A549 (cell line): ENCODE data around the gene TNFAIP6. TPM values are rescaled to one million over a fixed set of nuclear protein-coding genes. Genes with fewer than 3 reads are reported as not detected.

Experiments used
- ATAC-seq, 2 experiments: fragments of 200-7000 bp in 1 of 2; fragments of >200 bp in 1 of 2; cut with Nextera tagmentation in 1 of 2; cut with Tn5 transposase in 1 of 2; 3 replicates each; pipeline versions ENCODE4 v1.8.0 to v1.9.1; 2018 to 2020; ENCODE audit warnings: mild to moderate bottlenecking in 1 of 2, moderate library complexity in 1 of 2
- CTCF ChIA-PET: fragments of 300-600 bp; sonication (Branson Sonifier 250); formaldehyde crosslinking; extraction: SDS; loops from one replicate; lab custom pipeline; 2021; ENCODE audit warnings: antibody characterized with exemption, inconsistent platforms; lab: Yijun Ruan, JAX
- POLR2A ChIA-PET: fragments of 350-600 bp; formaldehyde crosslinking; extraction: SDS; loops from one replicate; lab custom pipeline; 2021; ENCODE audit warnings: antibody characterized with exemption, inconsistent platforms; lab: Yijun Ruan, JAX
- DNase-seq, 2 experiments: peaks; one replicate each; pipeline versions ENCODE4 v3.0.0 to v3.0.0-alpha.2; 2011 to 2016; ENCODE audit warnings: low read depth in 1 of 2, low spot score in 1 of 2
- FAIRE-seq: peaks from 2 replicates; lab custom pipeline; 2011; peaks lifted over from hg19 to GRCh38; lab: Jason Lieb, UNC
- H3K27ac ChIP-seq, 2 experiments: fragments of >200 bp; sonication (Bioruptor Twin); formaldehyde crosslinking; 3 replicates each; pipeline ENCODE4 v1.5.1; 2016 to 2017
- H3K4me1 ChIP-seq: fragments of >200 bp; sonication (Bioruptor Twin); formaldehyde crosslinking; 3 replicates; pipeline ENCODE4 v1.6.1; 2016
- H3K4me2 ChIP-seq: fragments of >200 bp; sonication (Bioruptor Twin); formaldehyde crosslinking; 3 replicates; pipeline ENCODE4 v1.6.1; 2016
- H3K4me3 ChIP-seq: fragments of >200 bp; sonication (Bioruptor Twin); formaldehyde crosslinking; 3 replicates; pipeline ENCODE4 v1.5.1; 2016
- H3K9me3 ChIP-seq: fragments of >200 bp; sonication (Bioruptor Twin); formaldehyde crosslinking; 3 replicates; pipeline ENCODE4 v1.6.1; 2016
- CEBPB ChIP-seq, 2 experiments: fragments of >200 bp in 1 of 2; sonication (Bioruptor Twin) in 1 of 2; formaldehyde crosslinking in 1 of 2; IDR thresholded peaks; 2 replicates each; pipeline ENCODE4 v1.6.1; 2012 to 2016
- MAZ ChIP-seq: fragments of 150-350 bp; IDR thresholded peaks from 2 replicates; pipeline ENCODE4 v1.6.1; 2014; ENCODE audit warnings: antibody characterized with exemption, low read depth, low read length, borderline replicate concordance
- PHF8 ChIP-seq: fragments of 200-600 bp; sonication (generic); IDR thresholded peaks from 2 replicates; pipeline ENCODE4 v1.6.1; 2016; ENCODE audit warnings: low read depth, mild to moderate bottlenecking, antibody characterized with exemption, moderate library complexity, borderline replicate concordance
- RAD21 ChIP-seq, 2 experiments: fragments of >200 bp in 1 of 2; sonication (Bioruptor Twin) in 1 of 2; formaldehyde crosslinking in 1 of 2; IDR thresholded peaks in 1 of 2; conservative IDR thresholded peaks in 1 of 2; 2 replicates in 1 of 2; 3 replicates in 1 of 2; pipeline ENCODE4 v1.6.1; 2012 to 2018; ENCODE audit warnings: inconsistent platforms in 1 of 2
- RARB ChIP-seq: fragments of 250-450 bp; sonication (Bioruptor Pico); IDR thresholded peaks from 2 replicates; pipeline ENCODE4 v1.8.0; 2021; ENCODE audit warnings: mild to moderate bottlenecking, moderate library complexity
- RFX5 ChIP-seq: fragments of 450-650 bp; IDR thresholded peaks from 2 replicates; pipeline ENCODE4 v1.7.1; 2014; ENCODE audit warnings: antibody characterized with exemption, mild to moderate bottlenecking, moderate library complexity
- RNF2 ChIP-seq: fragments of 200-600 bp; sonication (generic); IDR thresholded peaks from 2 replicates; pipeline ENCODE4 v1.6.1; 2016; ENCODE audit warnings: low read depth, mild to moderate bottlenecking, antibody characterized with exemption, moderate library complexity, borderline replicate concordance
- SMC3 ChIP-seq: fragments of >200 bp; sonication (Bioruptor Twin); formaldehyde crosslinking; IDR thresholded peaks from 3 replicates; pipeline ENCODE4 v1.6.1; 2018; ENCODE audit warnings: inconsistent platforms
- TFCP2L1 ChIP-seq: fragments of 250-450 bp; sonication (Bioruptor Pico); IDR thresholded peaks from 2 replicates; pipeline ENCODE4 v1.5.0; 2021; ENCODE audit warnings: mild to moderate bottlenecking
- WGBS: methylation state at CpG from one replicate; pipeline ENCODE4 v1.1.6; 2017; ENCODE audit errors: missing lambda C conversion rate; 5-methylcytosine and 5-hydroxymethylcytosine counted together
- polyA plus RNA-seq, 4 experiments: library from polyadenylated mRNA; depleted of rRNA in 3 of 4; stranded (reverse); fragments of >200 nt; fragmentation: RNase III in 1 of 4; extraction: RNeasy Plus Mini Kit Qiagen cat#74134 plus additional on column Dnase treatment in 1 of 4; gene quantifications; 2 replicates in 3 of 4; 3 replicates in 1 of 4; pipeline ENCODE4 v1.2.3, GENCODE V29; 2011 to 2017
- TF ChIP-seq, protein P1 (sequence below): fragments of >200 bp; sonication (Bioruptor Twin); formaldehyde crosslinking; IDR thresholded peaks from 3 replicates; pipeline ENCODE4 v1.5.1; 2016
- TF ChIP-seq, protein P2 (sequence below): fragments of >200 bp; sonication (Bioruptor Twin); formaldehyde crosslinking; IDR thresholded peaks from 3 replicates; pipeline ENCODE4 v1.6.1; 2016
- TF ChIP-seq, protein P3 (sequence below): fragments of 250-450 bp; sonication (Bioruptor Pico); IDR thresholded peaks from 2 replicates; pipeline ENCODE4 v1.5.0; 2021; ENCODE audit warnings: mild to moderate bottlenecking, moderate library complexity, borderline replicate concordance
- TF ChIP-seq, protein P4 (sequence below): fragments of 200-600 bp; sonication (generic); IDR thresholded peaks from 2 replicates; pipeline ENCODE4 v1.6.1; 2016; ENCODE audit warnings: antibody characterized with exemption, mild to moderate bottlenecking, moderate library complexity
- TF ChIP-seq, protein P5 (sequence below): fragments of >200 bp; sonication (Bioruptor Twin); formaldehyde crosslinking; IDR thresholded peaks from 2 replicates; pipeline ENCODE4 v1.6.1; 2016
- TF ChIP-seq, protein P6 (sequence below): fragments of 250-450 bp; sonication (Bioruptor Pico); IDR thresholded peaks from 2 replicates; pipeline ENCODE4 v1.5.0; 2020; ENCODE audit warnings: low read depth, mild to moderate bottlenecking, moderate library complexity

The TNFAIP6 gene
- polyA plus RNA-seq, 2 of the 4 experiments (the other 2 are of a cell fraction), result 3.3 to 4.5 TPM

DNA sequence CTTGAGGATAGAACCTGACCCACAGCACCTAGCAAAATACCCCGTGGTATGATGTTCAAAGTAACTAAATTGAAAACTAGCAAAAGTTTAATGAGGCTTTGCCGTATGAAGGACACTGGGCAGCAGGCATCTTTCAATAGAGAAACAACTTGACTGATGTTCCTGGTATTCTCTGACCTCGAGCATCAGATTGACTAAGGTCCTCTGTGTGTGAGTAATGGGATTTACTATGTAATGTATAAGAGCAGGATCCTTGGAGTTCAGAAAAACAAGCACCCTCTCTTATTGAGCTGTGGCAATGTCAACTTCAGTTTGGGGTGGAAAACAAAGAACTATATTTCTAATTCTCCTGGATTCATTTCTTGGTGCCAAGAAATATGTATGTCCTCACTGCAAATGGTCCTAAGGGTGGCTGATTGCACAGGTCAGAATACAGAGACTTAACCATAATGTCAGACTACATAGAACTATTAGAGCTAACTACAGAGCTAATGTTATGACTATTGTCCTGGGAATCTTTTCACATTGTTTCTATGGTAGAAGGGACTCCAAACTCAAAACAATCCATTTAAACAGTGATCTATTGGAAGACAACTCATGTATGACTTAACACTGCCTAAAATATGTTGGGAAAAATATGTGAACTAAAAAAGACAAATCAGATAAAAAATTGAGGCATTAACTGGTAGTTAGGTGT is 4.4 kb downstream of the TNFAIP6 start:
- H3K27ac ChIP-seq, result peak overlapping the region in 1 of 2 experiments; percentile 32; a peak in 2 of 6 replicates
- WGBS, result 35% methylated on average over 3 of the region's 3 CpGs
- no peak overlapping the region for H3K4me3 ChIP-seq
- ChIA-PET POLR2A (no interaction called here), CTCF (interaction anchor here (1.0 to 1.1 kb wide), 2 partner anchors 17 to 75 kb away, joined by 3 to 5 read pairs; no protein-coding TSS in a partner anchor)
- peak; percentile 74 to 84 for ATAC-seq
- peaks cover 8% of the 10 kb centered on the region; the same call in 1 of the 3 replicates for H3K4me1 ChIP-seq
- TF ChIP-seq TFCP2L1 (CRISPR knock-in tag) (no peak), RARB (CRISPR knock-in tag) (no peak), MAZ (no peak)
- TF ChIP-seq, protein P1, sequence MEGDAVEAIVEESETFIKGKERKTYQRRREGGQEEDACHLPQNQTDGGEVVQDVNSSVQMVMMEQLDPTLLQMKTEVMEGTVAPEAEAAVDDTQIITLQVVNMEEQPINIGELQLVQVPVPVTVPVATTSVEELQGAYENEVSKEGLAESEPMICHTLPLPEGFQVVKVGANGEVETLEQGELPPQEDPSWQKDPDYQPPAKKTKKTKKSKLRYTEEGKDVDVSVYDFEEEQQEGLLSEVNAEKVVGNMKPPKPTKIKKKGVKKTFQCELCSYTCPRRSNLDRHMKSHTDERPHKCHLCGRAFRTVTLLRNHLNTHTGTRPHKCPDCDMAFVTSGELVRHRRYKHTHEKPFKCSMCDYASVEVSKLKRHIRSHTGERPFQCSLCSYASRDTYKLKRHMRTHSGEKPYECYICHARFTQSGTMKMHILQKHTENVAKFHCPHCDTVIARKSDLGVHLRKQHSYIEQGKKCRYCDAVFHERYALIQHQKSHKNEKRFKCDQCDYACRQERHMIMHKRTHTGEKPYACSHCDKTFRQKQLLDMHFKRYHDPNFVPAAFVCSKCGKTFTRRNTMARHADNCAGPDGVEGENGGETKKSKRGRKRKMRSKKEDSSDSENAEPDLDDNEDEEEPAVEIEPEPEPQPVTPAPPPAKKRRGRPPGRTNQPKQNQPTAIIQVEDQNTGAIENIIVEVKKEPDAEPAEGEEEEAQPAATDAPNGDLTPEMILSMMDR, result no peak
- TF ChIP-seq, protein P2, sequence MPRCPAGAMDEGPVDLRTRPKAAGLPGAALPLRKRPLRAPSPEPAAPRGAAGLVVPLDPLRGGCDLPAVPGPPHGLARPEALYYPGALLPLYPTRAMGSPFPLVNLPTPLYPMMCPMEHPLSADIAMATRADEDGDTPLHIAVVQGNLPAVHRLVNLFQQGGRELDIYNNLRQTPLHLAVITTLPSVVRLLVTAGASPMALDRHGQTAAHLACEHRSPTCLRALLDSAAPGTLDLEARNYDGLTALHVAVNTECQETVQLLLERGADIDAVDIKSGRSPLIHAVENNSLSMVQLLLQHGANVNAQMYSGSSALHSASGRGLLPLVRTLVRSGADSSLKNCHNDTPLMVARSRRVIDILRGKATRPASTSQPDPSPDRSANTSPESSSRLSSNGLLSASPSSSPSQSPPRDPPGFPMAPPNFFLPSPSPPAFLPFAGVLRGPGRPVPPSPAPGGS, result no peak
- TF ChIP-seq, protein P3, sequence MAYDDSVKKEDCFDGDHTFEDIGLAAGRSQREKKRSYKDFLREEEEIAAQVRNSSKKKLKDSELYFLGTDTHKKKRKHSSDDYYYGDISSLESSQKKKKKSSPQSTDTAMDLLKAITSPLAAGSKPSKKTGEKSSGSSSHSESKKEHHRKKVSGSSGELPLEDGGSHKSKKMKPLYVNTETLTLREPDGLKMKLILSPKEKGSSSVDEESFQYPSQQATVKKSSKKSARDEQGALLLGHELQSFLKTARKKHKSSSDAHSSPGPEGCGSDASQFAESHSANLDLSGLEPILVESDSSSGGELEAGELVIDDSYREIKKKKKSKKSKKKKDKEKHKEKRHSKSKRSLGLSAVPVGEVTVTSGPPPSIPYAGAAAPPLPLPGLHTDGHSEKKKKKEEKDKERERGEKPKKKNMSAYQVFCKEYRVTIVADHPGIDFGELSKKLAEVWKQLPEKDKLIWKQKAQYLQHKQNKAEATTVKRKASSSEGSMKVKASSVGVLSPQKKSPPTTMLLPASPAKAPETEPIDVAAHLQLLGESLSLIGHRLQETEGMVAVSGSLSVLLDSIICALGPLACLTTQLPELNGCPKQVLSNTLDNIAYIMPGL (CRISPR knock-in tag), result no peak
- TF ChIP-seq, protein P4, sequence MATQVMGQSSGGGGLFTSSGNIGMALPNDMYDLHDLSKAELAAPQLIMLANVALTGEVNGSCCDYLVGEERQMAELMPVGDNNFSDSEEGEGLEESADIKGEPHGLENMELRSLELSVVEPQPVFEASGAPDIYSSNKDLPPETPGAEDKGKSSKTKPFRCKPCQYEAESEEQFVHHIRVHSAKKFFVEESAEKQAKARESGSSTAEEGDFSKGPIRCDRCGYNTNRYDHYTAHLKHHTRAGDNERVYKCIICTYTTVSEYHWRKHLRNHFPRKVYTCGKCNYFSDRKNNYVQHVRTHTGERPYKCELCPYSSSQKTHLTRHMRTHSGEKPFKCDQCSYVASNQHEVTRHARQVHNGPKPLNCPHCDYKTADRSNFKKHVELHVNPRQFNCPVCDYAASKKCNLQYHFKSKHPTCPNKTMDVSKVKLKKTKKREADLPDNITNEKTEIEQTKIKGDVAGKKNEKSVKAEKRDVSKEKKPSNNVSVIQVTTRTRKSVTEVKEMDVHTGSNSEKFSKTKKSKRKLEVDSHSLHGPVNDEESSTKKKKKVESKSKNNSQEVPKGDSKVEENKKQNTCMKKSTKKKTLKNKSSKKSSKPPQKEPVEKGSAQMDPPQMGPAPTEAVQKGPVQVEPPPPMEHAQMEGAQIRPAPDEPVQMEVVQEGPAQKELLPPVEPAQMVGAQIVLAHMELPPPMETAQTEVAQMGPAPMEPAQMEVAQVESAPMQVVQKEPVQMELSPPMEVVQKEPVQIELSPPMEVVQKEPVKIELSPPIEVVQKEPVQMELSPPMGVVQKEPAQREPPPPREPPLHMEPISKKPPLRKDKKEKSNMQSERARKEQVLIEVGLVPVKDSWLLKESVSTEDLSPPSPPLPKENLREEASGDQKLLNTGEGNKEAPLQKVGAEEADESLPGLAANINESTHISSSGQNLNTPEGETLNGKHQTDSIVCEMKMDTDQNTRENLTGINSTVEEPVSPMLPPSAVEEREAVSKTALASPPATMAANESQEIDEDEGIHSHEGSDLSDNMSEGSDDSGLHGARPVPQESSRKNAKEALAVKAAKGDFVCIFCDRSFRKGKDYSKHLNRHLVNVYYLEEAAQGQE, result no peak
- TF ChIP-seq, all 56 proteins: peak for 0
- H3K9me3 ChIP-seq, result no peaks in the 10 kb centered on the region
- no peak for FAIRE-seq
- no peak overlapping the region for H3K4me2 ChIP-seq
- DNase-seq, result peak; percentile 9 to 23

DNA sequence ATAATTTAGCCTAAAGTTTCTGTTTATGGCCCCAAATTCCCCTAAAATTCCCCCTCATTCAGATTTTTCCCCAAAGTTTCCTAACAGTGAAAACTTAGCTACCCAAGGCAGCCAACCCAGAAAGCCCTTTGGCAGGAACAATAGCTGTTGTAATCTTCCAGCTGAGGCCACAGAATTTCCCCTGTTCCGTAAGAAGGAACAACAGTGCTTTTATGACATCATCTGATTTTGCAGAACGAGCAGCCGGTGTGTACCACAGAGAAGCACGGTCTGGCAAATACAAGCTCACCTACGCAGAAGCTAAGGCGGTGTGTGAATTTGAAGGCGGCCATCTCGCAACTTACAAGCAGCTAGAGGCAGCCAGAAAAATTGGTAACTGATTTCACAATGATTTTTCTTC is 6.3 kb downstream of the TNFAIP6 start:
- Histone ChIP-seq H3K4me2 (no peak overlapping the region), H3K9me3 (no peaks in the 10 kb centered on the region), H3K4me3 (no peak overlapping the region), H3K4me1 (no peaks in the 10 kb centered on the region), H3K27ac (no peak overlapping the region)
- no peak for FAIRE-seq
- ATAC-seq, result no peak
- WGBS, result 84% methylated on average over 8 of the region's 8 CpGs
- TF ChIP-seq RNF2, result no peak
- TF ChIP-seq CEBPB (IDR thresholded peaks at IDR 0.05), result no peak
- no peak for TF ChIP-seq RFX5
- no peak for TF ChIP-seq RAD21 (conservative IDR thresholded peaks at IDR 0.05 in 1 of 2, IDR thresholded peaks at IDR 0.05 in 1 of 2)
- TF ChIP-seq PHF8, result no peak
- TF ChIP-seq, protein P5, sequence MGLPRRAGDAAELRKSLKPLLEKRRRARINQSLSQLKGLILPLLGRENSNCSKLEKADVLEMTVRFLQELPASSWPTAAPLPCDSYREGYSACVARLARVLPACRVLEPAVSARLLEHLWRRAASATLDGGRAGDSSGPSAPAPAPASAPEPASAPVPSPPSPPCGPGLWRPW, result no peak
- TF ChIP-seq, protein P6, sequence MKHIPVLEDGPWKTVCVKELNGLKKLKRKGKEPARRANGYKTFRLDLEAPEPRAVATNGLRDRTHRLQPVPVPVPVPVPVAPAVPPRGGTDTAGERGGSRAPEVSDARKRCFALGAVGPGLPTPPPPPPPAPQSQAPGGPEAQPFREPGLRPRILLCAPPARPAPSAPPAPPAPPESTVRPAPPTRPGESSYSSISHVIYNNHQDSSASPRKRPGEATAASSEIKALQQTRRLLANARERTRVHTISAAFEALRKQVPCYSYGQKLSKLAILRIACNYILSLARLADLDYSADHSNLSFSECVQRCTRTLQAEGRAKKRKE (CRISPR knock-in tag), result no peak
- no peak for TF ChIP-seq SMC3
- POLR2A ChIA-PET, result interaction anchor here (0.8 kb wide), 1 partner anchor 74 kb away, joined by 3 read pairs; the partner anchor contains the start of gene NMI
- CTCF ChIA-PET, result interaction anchor here (1.2 kb wide), 1 partner anchor 74 kb away, joined by 3 read pairs; the partner anchor contains the start of gene NMI
- no peak for DNase-seq
